AG09319 (cell line): ENCODE measurements around the gene TBX2.

Experiments
- DNase-seq: peaks from one replicate; pipeline ENCODE4 v3.0.0-alpha.2; 2010; ENCODE audit warnings: low read depth; ENCODE audit errors: extremely low read depth
- TF ChIP-seq, protein P1 (sequence below): IDR thresholded peaks from 2 replicates; pipeline ENCODE4 v1.5.1; 2011; ENCODE audit warnings: low read depth, mild to moderate bottlenecking, inconsistent platforms, low read length, moderate library complexity

Gene TBX2

DNA sequence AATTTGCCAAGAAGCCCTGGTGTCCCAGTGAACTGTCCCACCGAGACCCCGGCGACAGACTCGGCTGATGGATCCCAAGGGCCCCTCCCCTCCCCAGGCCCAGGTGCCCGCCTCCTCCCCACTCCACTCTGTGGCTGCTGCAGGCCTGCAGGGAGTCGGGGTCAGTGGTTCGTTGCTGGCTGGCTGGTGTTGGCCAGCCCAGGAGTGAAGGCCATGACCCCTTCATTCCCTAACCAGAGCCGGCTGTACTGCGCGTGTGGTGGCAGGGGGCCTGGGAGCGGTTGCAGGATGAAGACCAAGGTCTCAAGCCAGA lies 9.2 kb upstream of the TBX2 start:
- TF ChIP-seq, protein P1, sequence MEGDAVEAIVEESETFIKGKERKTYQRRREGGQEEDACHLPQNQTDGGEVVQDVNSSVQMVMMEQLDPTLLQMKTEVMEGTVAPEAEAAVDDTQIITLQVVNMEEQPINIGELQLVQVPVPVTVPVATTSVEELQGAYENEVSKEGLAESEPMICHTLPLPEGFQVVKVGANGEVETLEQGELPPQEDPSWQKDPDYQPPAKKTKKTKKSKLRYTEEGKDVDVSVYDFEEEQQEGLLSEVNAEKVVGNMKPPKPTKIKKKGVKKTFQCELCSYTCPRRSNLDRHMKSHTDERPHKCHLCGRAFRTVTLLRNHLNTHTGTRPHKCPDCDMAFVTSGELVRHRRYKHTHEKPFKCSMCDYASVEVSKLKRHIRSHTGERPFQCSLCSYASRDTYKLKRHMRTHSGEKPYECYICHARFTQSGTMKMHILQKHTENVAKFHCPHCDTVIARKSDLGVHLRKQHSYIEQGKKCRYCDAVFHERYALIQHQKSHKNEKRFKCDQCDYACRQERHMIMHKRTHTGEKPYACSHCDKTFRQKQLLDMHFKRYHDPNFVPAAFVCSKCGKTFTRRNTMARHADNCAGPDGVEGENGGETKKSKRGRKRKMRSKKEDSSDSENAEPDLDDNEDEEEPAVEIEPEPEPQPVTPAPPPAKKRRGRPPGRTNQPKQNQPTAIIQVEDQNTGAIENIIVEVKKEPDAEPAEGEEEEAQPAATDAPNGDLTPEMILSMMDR: no peak
- DNase-seq: no peak

DNA sequence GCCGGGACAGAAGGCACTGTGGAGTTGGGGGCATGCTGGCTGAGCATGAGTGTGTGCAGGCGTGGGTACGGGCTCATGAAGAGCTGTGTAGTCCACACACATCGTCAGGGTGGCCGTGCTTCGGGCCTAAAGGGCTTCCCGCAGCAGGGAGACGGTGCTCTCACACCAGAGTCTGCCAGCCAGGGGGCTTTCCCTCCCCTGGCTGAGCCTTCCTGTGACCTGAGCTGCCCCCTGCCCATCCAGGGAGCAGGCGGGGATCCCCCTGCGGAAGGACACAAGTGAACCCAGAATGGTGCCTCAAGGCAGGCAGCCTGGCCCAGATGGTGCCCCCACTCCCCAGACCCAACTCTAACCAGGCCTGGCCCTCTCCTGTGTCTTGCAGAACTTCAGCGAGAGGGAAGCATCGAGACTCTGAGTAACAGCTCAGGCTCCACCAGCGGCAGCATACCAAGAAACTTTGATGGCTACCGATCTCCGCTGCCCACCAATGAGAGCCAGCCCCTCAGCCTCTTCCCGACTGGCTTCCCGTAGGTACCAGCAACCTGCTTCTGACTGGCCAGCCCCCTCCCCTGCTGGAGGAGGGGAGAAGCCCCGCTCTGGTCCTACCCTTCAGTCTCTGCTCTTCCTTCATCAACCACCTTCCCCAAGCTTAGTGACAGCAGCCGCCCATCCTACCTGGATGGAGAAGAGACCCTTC lies 7.9 kb upstream of the TBX2 start:
- no peak for DNase-seq

DNA sequence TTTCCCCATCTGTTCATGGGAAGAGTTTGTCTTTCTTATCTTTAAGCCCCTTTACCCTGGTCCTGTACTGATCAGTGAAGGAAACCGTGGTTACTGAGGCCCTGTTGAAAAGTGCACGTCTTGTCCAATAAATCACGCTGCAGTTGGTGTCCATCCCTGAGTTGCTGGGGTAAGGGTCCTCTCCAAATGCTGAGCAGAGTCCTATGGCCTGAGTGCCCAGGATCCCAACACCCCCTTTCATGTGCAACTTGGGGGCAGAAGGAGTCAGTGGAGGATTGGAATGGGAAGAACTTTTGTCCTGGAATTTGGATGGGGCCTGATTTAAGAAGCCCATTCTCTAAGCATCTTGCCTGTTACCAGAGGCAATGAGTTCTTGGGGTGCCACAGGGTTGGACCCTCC lies 7.0 kb upstream of the TBX2 start:
- DNase-seq: no peak
- TF ChIP-seq, protein P1: no peak

More for the DNA sequence above, 7.9 kb upstream of the TBX2 start:
- TF ChIP-seq, protein P1: no peak

DNA sequence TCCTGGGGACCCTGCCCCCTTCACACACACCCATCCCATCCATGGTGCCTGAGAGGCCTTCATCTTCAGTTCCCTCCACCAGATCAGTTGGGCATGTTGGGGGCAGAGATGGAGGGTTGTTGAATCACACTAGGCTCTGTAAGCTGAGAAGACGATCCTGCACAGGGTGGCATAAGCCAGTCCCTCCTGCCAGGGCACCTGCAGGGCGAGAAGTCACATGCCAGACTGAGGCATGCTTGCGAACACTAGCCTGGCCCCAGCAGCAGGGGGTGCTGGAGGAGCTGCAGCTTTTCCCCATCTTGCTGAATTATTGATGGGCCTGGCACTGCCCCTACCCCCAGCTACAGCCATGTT lies 6.1 kb upstream of the TBX2 start:
- no peak for DNase-seq
- TF ChIP-seq, protein P1: peak; percentile 14

DNA sequence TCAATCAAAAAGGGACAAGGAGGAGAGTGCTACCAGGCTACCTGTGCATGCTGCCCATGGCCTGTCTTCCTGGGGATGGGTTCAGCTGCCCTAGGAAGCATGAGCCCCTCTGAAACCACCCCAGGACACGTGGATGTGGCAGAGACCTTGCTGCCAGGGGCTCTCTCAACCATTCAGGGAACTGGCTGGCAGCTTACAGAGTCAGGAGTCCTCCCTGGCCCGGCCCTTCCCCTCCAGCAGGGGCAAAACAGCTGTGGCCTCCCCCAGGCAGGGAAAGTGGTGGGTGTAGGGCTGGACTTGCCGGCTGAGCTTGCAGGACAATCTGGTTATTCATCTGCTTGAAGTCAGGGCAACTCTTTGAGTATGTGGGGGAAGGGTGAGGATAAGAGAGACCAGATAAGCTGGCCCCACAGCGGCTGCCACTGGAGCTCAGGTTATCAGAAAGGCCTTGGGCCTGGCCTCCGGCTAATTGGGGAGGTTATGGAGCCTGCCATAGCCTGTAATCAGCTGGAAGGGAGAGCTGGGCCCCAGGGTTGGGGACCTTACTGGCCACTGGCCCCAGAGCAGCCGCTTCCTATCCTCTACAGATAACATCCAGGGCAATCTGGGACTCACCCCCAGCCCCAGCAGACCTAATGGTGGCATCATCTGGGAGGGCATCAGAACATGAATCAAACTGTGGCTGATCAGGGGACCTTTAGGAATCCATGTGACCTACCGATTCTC lies 5.6 kb upstream of the TBX2 start:
- TF ChIP-seq, protein P1: no peak
- DNase-seq: no peak

DNA sequence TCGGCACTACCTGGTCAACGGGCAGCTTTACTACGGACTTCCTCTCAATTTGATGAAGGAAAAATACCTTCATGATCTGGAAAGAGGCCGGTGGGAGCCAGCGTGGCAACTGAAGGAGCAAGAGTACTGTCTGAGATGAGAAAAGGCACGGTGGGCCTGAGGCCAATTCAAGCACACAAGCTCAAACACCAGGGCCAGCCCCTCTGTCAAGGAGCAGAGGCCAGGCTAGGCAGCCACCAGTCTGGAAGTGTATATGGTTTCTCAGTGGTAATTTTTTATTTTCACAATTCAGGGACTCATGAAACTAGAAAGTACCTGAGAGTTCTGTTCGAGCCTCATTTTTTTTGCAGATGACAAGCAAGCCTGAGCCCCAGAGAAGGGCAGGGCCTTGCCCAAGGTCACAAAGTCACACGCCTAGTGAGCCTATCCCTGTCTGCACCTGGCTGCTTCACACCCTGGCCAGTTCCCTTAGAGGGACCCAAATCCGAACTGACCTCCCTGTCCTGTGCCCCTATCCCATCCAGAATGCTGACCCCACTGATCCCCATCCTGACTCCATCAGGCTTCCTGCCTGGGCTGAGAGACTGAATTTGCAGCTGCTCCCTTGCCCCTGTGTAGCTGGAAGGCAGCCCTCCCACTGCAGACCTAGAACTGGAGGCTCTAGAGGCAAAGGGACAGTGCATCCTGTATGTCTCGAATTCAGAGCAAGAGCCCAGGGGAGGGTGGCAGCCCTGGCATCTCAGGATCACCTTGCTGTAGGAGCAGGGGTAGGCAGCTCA lies 4.8 kb upstream of the TBX2 start:
- DNase-seq: no peak
- TF ChIP-seq, protein P1: no peak
